ENCODE results near the gene HDAC4.

HDAC4 gene

DNA sequence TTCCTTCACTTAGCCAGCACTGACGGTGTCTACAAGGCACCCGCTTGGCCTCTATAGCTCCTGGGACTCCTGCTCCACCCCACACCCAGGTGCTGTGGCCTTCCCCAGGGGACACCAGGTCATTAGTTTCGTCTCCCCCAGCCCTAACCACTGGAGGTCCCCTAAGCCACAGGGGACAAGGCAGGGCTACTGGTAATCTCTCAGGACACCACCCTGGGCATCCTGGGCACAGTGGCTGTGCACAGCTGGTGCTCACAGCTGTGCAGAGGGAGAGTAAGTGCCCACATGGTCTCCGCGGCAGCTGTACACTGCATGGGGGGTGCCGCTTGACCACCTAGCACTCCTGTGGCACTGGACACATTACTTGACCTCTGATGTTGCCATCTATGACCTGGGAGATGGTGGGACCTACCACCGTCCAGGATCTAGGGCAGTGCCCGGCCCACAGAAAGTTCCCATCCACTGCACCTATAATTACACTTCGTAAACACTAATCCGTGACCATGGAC, 134.0 kb downstream of the HDAC4 start:
- DNase-seq (ENCODE audit: low read depth) = no peak

- DNase-seq (ENCODE audit: low read depth) = no peak
Measured at GRCh38 chr2:239266434-239266766, 134.4 kb downstream of the HDAC4 start.

DNA sequence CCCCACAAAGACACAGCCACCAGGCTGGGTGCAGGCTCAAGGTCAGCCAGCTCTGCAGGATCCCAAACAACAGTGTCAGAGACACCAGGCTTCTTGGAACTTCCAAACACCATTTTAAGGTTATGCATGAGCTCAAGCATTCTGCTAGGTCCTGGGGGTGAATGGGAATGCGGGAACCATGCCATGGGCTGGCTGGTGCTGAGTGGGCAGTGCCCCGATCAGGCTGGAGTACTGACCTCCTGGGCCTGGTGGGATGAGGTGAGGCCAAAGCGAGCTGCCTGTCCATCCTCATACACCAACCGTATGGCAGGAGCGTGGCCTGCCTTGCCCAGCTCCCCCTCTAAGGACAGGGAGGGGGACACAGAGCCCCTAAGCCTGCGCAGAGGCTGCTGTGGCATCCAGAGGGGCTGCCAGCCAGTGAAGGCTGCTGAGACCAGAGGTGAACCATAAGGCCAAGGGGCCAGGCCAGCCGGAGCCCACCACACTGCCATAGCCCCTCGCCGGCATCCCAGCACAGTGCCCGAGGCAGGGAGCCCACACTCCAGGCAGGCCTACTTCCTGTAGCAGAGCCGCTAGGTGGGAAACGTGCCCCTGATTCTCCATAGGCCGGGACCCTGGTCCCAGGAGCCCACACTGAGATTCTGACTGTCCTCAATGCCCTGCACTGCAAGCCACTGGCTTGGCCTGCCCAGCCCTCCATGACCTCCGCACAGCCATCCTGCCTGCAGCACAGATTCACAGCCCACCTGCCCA, 135.0 kb downstream of the HDAC4 start:
- DNase-seq (ENCODE audit: low read depth) = no peak

- DNase-seq (ENCODE audit: low read depth) = peak; percentile 34
Measured at GRCh38 chr2:239264838-239265651, 135.8 kb downstream of the HDAC4 start.

DNA sequence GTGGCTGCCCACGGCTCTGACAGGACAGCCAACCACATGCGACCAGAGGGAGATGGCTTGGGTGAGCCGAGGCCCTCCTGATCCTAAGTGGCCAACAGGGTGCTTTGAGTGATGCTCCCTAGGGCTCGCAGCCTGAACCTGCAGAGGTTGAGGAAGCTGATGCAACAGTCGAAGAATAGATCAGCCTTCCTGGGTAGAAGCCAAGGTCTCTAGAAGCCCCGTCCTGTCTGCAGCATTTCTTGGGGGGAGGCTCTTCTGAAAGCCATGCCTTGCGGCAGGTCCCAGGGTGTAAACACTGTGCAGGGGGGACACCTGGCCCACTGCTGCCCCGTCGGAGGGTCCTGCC, 136.4 kb downstream of the HDAC4 start:
- DNase-seq (ENCODE audit: low read depth) = no peak

DNA sequence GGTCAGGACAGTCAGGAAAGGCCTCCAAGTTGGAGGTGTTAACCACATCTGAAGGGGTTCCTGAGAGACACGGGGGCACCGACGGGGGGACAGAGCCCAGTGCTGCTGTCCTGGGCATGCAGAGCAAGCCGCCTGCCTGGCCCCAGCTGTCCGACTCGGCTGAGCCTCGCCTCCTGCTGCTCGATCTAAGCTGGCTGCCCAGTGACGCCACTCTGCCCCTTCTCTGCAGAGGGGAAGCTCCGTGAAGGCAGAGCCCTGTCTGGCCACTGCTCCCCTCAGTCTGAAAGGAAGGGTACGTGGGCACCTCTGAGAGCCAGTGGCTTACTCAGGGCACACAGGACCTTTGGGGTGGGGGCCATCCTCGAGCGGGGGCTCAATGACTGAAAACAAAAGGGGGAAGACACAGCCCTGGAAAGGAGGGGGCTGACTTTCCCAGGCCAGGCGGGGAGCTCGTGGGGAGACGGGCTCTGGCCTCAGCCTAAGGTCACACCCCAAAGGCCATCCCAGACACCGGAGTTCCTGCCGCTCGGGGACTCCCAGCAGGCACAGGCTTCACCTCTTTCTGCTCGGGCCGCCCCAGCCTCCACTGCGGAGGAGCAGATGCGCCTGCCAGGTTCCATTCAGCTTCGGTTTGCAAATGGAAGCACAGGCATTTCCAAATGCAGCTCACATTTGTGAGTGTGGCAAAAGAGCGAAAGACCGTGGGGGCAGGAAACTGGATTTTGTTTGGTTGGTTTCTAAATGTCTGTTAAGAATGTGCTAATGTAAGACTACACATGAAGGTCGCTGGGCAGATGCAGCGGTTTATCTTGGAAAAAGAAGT, 136.9 kb downstream of the HDAC4 start:
- DNase-seq (ENCODE audit: low read depth) = no peak

- no peak for DNase-seq (ENCODE audit: low read depth)
Measured at GRCh38 chr2:239263231-239263630, 137.6 kb downstream of the HDAC4 start.

- no peak for DNase-seq (ENCODE audit: low read depth)
Measured at GRCh38 chr2:239262484-239263230, 138.2 kb downstream of the HDAC4 start.

DNA sequence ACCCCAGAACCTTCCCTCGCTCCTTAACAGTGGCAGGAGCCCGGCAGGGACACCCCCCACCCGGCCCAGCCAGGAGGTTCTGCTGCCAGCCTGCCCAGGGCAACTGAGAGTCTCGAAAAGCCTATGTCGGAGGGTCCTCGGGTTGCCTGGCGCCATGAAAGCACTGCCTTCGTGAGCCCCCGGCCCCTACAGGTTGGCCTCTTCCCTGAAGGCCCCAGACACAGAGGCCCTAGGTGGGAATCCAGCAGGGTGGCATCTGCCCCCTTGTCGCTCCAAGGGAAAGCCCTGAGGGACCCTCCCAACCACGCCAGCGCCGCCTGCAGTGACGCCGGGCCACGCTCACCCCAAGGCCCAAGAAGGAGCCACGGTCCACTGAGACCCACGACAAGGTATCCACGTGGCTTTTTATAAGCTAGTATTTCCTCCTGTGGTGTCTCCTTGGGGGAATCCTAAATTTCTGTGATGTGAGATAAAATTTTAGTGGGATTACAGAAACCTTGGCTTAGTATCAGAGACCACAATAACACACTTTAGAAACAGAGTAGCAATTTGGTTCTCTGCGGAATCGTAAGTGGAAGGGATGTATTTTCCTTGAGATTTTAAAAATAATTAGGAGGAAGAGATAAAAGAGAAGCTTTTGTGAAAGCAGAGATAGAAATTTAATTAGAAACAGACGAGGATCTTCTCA, 138.9 kb downstream of the HDAC4 start:
- DNase-seq (ENCODE audit: low read depth) = no peak

GRCh38 chr2:239261356-239261755, 139.5 kb downstream of the HDAC4 start:
- no peak for DNase-seq (ENCODE audit: low read depth)

DNA sequence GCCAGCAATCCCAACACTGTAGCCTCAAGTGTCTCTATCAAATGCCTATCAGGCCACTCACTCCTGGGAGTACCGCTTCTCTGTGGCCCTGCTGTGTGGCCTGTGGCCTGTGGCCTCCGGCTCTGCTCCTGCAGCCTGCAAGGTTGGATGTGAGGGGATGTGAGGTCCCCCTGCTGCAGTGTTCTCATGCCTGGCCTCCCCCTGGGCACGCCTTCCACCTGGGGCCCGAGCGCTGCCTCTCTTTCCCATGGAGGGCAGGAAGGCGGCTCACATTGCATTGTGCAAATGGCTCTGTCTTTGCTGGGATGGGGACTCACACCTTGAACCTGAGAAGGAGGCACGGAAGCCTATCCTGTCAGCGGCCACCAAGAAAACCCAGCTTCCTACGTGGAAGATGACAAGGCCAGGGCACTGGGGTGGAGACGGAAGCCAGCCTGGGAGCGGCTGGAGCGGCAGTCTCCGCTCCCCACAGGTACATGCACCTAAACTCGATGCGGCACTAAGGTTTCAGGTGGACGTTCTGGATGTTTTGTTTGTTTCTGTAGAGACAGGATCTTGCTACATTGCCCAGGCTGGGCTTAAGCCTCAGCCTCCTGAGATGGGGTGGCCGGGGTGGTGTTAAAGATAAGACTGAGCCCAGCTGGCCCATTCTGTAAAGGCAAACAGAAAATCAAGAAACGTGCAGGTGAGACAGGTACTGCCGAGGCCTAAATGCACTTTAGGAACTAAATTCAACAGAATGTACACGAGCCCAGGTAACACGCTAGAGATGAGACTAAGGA, 140.1 kb downstream of the HDAC4 start:
- DNase-seq (ENCODE audit: low read depth) = no peak

- DNase-seq (ENCODE audit: low read depth) = no peak
Measured at GRCh38 chr2:239259603-239260298, 141.1 kb downstream of the HDAC4 start.

DNA sequence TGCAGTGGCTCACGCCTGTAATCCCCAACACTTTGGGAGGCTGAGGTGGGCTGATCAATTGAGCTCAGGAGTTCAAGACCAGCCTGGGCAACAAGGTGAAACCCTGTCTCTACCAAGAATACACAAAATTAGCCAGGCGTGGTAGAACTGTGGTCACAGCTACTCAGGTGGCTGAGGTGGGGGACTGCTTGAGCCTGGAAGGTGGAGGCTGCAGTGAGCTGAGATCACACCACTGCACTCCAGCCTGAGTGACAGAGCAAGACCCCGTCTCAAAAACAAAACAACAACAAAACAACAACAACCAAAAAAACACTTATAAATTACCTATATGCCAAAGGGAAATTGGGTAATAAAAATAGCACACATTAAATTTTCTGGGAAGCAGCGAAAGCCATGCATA, 141.6 kb downstream of the HDAC4 start:
- DNase-seq (ENCODE audit: low read depth) = no peak

DNA sequence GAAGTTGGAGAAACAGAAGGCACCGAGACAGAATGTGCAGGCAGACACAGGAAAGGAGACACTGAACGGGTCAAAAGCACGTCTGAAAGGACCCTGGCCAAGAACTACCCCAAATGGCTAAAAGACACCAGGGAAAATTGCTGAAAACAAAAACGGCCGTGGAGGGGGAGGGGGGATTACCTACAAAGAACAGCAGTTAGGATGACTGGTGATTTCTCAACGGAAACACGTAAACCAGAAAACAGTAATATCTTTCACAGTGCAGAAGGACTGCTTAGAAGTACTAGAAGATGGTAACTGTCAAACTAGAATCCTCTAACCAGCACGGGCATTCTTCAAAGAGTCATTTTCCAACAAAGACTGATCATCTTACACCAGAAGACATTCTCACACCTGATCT, 142.6 kb downstream of the HDAC4 start:
- DNase-seq (ENCODE audit: low read depth) = no peak

DNA sequence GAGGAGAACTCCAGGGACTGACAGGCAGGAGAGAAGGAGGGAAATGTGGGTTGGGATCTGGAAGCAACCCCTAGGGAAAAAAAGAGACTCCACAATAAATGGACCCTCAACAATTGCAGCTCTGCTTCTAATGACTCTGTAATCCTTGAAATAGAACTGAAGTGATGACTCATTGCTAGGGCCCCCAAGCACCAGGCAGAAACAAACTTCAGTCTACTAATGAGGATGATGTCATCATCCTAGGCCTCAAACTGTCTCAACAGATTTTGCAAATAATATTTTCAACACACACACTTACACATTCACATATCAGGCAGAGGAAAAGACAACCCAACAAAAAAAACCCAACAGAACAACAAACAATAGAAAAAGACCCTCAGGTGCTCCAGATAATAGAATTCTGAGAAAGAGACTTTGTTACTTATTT, 143.3 kb downstream of the HDAC4 start:
- no peak for DNase-seq (ENCODE audit: low read depth)

DNA sequence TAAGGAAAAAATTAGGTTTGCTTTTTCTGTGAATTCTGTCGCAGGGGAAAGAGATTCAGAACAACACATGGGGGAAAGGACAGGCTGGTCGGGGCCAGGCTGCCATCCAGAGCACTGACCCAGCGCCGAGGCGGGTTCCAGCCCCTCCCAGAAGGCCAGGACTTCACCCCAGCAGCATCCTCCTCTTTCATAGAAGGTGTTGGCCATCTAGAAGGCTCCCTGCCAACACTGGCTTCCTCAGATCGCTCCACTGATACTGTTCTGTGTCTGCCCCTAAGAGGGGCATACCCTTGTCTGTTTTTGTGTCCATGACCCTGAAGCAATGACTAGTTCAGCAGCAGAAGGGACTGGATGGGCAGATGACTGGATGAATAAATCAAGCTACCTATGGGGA, 144.5 kb downstream of the HDAC4 start:
- no peak for DNase-seq (ENCODE audit: low read depth)

GRCh38 chr2:239255628-239256349, 145.0 kb downstream of the HDAC4 start:
- no peak for DNase-seq (ENCODE audit: low read depth)

DNA sequence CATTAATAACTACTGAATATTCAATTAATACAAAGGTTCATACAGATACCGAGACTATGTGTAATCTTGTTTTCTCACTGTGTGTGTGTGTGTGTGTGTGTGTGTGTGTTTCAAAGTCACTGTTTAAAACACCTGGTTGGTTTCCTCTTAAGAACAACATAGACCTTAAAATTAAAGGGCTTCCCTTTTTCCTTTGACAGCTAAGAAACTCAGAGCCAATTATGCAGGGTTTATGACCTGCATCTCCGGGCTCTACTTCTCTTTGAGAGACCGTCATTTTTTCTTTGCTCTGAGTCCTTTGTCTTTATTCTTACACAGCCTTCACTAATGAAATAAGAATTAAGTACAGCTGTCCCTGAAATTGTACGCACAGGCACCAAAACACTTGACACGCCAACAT, 145.6 kb downstream of the HDAC4 start:
- DNase-seq (ENCODE audit: low read depth) = no peak

Data from activated T-helper 1 cell treated with Interleukin-2 at 50 U/mL for 16 hours (primary cell).